GM18870 (cell line): ENCODE measurements around the gene EML4.

Experiments
- ATAC-seq: cut with Tn5 transposase; IDR thresholded peaks from one replicate; pipeline ENCODE4 v1.9.1; 2021; ENCODE audit warnings: moderate library complexity; ENCODE audit not compliant: unreplicated experiment

EML4 gene

GRCh38 chr2:42298996-42299754, 130.0 kb downstream of the EML4 start:
- ATAC-seq, result no peak

- no peak for ATAC-seq
These were observed 131.4 kb downstream of the EML4 start for GRCh38 chr2:42300527-42300926.

GRCh38 chr2:42303252-42303651, 134.1 kb downstream of the EML4 start:
- ATAC-seq, result no peak

GRCh38 chr2:42304059-42304713, 135.0 kb downstream of the EML4 start:
- no peak for ATAC-seq

- no peak for ATAC-seq
These were observed 138.0 kb downstream of the EML4 start for GRCh38 chr2:42307180-42307579.

- no peak for ATAC-seq
These were observed 140.2 kb downstream of the EML4 start for GRCh38 chr2:42309366-42309765.

- ATAC-seq, result no peak
These were observed 140.9 kb downstream of the EML4 start for GRCh38 chr2:42310007-42310515.

GRCh38 chr2:42312106-42312505, 143.0 kb downstream of the EML4 start:
- no peak for ATAC-seq

- ATAC-seq, result no peak
These were observed 145.8 kb downstream of the EML4 start for GRCh38 chr2:42314892-42315468.

- ATAC-seq, result no peak
These were observed 146.8 kb downstream of the EML4 start for GRCh38 chr2:42315844-42316470.

- no peak for ATAC-seq
These were observed 147.8 kb downstream of the EML4 start for GRCh38 chr2:42316910-42317309.

GRCh38 chr2:42317486-42317885, 148.3 kb downstream of the EML4 start:
- no peak for ATAC-seq

- ATAC-seq, result no peak
These were observed 148.8 kb downstream of the EML4 start for GRCh38 chr2:42317945-42318344.

- ATAC-seq, result no peak
These were observed 150.1 kb downstream of the EML4 start for GRCh38 chr2:42319265-42319664.

GRCh38 chr2:42321452-42322064, 152.4 kb downstream of the EML4 start:
- ATAC-seq, result no peak

GRCh38 chr2:42324244-42324643, 155.1 kb downstream of the EML4 start:
- ATAC-seq, result no peak

GRCh38 chr2:42324949-42325348, 155.8 kb downstream of the EML4 start:
- ATAC-seq, result no peak

GRCh38 chr2:42325609-42326008, 156.5 kb downstream of the EML4 start:
- ATAC-seq, result no peak

- ATAC-seq, result peak; percentile 66
These were observed 158.0 kb downstream of the EML4 start for GRCh38 chr2:42327125-42327524.

GRCh38 chr2:42328148-42328833, 159.1 kb downstream of the EML4 start:
- no peak for ATAC-seq

- ATAC-seq, result no peak
These were observed 159.8 kb downstream of the EML4 start for GRCh38 chr2:42328923-42329322.
